HG03139 (cell line): ENCODE data around the gene FASTKD1.

ENCODE experiments used
- ATAC-seq: cut with Tn5 transposase; IDR thresholded peaks from one replicate; pipeline ENCODE4 v1.9.1; 2021; ENCODE audit not compliant: unreplicated experiment

Gene FASTKD1

DNA sequence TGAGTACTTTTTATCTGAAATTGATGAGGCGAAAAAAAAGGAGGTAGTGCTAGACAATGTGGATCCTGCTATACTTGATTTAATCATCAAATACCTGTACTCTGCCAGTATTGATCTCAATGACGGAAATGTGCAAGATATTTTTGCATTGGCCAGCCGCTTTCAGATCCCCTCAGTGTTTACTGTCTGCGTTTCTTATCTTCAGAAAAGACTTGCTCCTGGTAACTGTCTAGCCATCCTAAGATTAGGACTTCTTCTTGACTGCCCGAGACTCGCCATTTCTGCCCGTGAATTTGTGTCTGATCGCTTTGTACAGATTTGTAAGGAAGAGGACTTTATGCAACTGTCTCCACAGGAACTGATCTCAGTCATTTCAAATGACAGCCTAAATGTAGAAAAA is 63.7 kb downstream of the FASTKD1 start:
- ATAC-seq: no peak

- no peak for ATAC-seq
Measured at GRCh38 chr2:169509298-169509885, 64.3 kb downstream of the FASTKD1 start, which contains the start of gene KLHL41. Gene KLHL41 (plus strand): TSS chr2:169509702. CDS start chr2:169509779, 77 bp downstream.

DNA sequence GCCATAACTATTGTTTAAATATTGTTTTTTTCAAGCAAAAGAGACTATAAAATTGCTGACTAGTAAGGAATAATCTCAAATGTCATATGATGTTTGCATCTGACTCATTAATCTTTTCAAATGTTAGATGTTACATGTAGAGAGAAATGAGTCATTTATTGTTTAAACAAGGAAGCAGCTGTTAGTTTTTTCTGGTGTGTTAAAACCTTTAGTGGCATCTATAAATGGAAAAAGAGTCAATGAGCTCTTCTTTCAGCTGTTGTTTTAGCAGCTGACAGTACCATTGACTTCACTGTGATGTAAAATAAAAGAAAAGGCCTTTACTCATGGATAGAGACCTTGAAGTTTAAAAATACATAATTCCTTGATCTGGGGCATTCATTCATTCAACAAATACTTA is 66.0 kb downstream of the FASTKD1 start:
- ATAC-seq: no peak

GRCh38 chr2:169504651-169505050 is 69.0 kb downstream of the FASTKD1 start:
- no peak for ATAC-seq

GRCh38 chr2:169495310-169495928 is 78.2 kb downstream of the FASTKD1 start:
- ATAC-seq: no peak

DNA sequence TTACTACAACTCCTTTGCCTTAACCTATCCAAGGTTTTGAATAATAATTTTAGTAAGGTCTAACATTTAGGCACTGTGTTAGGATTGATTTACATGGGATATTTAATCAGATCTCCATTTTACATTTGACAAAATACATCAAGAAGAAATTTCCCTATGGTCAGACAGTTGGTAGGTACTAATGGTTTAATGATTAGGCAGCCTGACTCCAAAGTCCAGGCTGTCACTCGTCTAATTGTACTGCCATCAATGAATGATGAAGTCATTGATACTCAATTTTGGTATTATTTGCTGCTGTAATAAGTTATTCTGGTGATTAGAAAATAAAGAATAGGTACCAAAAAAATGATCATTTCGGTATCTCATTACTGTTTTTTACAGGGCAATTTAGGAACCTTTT is 80.3 kb downstream of the FASTKD1 start:
- no peak for ATAC-seq

DNA sequence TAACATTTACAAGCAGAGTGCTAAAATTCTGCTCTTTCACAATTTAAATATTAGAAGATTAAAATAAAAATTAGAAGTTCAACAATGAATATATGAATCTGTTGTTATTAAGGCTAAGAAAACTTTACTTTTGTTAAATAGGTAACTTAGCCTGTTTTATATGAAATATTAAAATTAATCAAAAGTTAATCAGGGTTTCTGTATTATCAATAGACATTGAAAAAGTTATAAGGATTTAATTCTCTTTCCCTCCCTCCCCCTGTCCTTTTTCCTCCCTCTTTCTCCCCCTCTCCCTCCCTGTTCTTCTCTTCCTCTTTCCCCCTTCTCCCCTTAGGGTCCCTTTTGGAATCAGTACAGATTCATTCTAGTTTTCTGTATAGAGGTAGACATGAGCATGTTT is 82.3 kb downstream of the FASTKD1 start:
- no peak for ATAC-seq

- ATAC-seq: no peak
Measured at GRCh38 chr2:169490834-169491233, 82.8 kb downstream of the FASTKD1 start.

- ATAC-seq: no peak
Measured at GRCh38 chr2:169486487-169486886, 87.2 kb downstream of the FASTKD1 start.

- ATAC-seq: no peak
Measured at GRCh38 chr2:169485650-169486138, 88.0 kb downstream of the FASTKD1 start.

DNA sequence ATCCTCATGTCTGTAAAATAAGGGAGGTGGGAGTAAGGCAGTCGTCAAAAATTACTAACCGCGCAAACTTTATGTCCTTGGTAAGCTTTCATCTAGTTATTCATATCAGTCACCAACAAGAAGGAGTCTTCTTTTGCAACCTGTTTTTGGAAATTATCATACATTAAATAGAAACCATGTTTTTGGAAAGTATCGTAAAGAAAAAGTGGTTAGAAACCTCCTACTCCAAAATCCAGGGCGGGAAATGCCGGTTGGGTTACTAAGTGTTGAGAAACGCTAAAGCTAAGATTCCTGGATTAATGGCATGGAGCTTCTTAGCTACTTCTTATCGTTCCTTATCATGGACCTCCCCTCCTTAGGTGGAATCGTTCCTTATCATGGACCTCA is 93.6 kb downstream of the FASTKD1 start:
- ATAC-seq: peak; percentile 2
